Stimulated activated CD8-positive, alpha-beta memory T cell treated with anti-CD3 and anti-CD28 coated beads, Interleukin-2, amount 100 ng/mL, for 1 hour (primary cell): ENCODE measurements around the gene MRPS26.
"Not testable (repeated sequence)": the region's sequence is repeated elsewhere in the genome, so short reads cannot be mapped to it uniquely, and the experiment has no call there.

Source experiments
- DNase-seq, 2 donors: peaks; one replicate each; pipeline ENCODE4 v3.0.0-alpha.2; 2020; ENCODE audit warnings: low read depth in 2 of 2

MRPS26 gene

DNA sequence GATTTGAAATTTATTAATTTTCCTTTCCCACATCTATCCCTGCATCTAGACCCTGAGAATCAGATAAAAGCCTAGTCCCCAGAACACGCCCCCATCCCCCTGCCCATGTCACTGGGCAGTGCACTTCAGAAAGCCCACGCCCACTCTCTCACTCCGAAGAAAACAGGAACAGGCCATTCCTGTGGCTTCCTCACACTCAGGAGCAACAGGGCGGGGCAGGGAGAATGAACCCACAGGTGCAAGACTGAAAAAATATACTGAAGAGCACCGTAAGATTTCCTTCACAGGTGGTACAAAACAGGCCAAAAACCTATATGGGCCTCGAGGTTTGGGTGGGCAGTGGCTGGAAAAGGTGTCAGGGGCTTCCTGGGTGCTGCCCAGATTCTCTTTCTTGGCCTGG is 29.0 kb downstream of the MRPS26 start:
- DNase-seq: no peak

DNA sequence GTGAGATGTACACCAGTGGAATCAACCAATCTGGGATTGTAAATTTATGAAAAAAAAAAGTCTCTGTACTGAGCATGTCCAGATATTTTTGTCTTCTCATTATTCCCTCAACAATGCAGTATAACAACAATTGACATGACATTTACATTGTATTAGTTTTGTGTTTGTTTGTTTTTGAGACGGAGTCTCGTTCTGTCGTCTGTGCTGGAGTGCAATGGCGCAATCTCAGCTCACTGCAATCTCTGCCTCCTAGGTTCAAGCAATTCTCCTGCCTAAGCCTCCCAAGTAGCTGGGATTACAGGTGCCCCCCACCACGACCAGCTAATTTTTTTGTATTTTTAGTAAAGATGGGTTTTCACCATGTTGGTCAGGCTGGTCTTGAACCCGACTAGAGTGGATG is 29.5 kb downstream of the MRPS26 start:
- DNase-seq: not testable (repeated sequence)

DNA sequence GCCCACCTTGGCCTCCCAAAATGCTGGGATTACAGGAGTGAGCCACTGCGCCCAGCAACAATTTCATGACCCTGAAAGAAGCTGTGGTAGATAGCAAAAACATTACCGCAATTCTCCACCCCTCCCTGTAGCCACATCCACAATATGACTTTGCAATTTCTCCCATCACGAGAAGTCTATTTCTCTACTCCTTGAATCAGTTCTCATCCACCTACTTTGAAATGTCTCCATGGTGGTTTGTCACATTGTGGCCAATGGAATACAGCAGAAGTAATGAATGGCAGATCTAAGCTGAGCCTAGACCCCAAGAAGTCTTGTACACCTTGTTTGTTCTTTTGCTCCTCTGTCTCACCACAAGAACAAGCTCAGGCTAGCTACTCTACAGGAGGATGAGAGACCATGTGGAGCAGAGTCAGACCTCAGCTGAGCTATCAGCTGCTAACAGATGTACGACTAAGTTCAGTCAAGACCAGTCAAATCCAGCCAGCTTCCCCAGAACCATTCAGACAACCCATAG is 31.8 kb downstream of the MRPS26 start:
- DNase-seq: no peak

DNA sequence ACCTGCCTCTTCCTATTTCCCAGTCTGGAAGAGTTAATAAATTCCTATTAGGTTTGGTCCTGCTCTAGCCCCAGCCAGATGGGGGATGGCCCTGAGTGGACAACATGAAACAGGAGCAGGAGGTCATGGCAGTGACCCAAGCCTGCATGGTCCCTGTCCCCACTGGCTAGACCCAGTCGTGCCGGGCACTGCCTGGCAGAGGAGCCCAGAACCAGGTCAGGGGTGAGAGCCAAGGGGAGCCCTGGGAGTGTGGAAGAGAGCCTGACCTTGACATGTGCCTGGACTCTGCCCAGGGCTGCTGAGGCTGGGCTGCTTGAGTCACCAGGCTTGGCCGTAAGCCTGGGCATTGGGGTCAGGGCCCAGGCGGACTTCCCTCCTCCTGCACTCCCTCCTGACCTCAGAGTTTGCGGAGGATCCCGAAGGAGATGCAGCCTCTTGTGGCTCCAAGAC is 35.1 kb downstream of the MRPS26 start:
- DNase-seq: no peak

DNA sequence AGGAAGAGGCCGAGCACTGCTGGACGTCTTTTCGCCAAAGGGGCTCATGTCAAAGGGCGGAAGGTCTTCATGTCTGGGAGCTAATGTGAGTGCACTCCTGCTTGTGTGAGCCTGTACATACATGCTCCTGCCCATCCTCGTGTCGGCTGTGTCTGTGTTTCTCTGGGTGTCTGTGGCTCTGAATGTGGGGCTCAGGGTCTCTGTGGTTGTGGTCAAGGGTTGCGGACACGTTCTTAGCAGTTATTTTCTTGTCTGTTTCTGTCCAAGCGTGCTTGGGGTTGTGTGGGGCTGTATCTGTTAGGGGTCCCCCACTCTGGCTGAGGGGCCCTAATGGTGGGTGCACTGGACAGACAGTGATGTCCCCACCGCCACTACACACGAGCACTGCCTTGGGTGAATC is 35.8 kb downstream of the MRPS26 start:
- no peak for DNase-seq

DNA sequence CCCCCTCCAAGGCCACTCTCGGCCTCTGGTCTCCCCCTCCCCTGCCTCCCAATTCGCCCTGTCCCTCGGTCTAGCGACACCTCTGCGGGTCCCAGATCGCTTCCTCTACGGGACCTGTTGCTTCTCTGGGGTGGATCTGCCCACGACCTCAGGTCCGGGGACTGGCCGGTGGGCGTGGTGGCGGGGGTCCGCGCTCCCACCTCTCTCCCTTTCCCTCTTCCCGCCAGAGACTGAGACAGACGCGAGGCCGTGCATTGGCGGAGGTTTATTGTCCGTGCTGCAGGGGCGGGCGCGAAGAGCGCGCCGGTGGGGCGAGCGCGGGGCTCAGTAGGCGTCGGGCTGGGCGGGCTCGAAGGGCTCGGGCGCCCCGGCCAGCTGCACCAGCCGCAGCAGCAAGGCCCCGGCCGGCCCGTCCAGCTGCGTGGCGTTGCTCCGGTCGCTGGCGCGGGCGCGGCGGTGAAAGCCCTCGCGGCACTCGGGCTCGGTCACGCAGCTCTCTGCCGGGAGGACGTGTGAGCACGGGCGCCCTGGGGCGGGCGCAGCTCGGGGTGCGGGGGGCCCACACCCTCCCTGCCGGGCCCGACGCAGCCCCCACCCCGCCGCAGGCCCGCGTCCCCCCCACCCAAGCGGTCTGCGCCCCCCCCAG is 36.6 kb downstream of the MRPS26 start:
- no peak for DNase-seq

DNA sequence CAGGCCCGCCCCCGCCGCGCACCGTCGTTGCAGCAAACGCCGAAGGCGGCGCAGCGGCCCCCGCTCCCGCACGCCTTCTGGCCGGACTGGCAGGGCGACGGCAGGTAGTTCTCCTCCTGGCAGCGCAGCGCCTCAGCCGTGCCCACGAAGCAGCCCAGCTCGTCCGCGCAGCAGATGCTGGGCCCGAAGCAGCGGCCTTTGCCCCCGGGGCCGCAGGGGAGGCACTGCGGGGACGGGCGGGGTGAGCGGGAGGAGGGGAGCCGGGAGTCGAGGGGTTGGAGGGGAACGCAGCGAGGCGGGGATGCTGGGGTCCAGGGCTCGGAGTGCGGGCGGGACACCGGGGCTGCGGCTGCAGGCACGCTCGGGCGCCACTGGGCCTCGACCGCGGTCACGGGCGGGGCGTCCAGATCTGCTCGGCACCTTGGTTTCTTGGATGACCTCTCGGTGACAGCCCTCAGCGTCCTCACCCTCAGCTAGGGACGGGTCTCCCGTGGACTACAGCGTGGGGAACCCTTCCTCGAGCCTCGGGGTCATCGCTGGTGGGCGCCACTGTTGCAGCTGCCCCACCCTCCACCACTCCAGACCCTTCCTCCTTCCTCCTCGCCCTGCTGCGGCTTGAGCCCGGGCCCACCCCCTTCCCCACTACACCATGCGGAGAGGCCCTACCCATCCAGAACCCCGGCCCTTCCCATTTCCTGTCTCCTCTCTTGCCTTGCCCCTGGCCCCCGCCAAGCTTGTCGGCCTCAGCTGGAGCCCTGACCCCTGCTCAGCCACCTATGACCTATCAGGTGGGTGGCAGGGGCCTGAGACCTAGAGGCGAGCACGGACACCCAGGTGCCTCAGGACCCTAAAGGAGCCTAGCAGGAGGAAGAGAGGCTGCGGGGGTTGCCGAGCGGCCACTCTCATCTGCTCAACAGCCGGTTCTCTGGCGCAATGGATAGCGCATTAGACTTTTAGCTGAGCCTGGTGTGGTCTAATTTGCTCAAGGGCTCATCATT is 37.4 kb downstream of the MRPS26 start:
- DNase-seq: no peak

DNA sequence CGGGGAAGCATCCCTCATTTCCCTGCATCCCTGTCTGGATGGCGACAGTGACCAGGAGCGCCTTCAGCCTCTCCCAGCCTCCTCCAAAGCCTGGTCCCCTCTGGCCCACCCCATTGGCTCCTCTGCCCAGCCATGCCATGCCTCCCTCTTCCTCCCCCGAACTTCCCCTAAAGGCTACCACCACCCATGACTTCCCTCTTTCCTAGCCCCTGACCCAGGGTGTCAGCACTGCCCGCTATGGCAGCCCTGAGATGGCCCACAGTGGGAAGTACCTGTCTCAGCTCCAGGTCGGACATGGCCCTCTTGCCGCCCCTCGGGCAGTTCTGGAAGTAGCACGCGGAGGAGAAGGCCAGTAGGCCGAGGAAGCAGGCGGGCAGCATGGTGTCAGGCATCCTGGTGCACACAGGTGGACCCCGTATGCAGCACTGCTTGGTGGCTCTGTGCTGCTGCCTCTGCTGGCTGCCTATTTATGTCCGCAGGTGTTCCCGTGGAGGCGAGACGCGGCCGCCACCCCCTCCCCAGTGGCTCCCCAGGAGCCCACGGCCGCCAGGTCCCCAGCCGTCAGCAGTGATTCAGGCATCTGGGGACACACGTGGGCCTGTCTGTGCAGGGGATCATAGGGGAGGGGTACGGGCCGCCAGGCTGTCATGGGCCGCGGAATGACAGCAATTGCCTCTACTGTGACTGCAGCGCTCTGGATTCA is 38.6 kb downstream of the MRPS26 start, which contains the start of gene AVP:
Gene AVP (minus strand): TSS at position 442 of the 703 bp plus-strand sequence. CDS start 50 bp downstream, at position 392.
- no peak for DNase-seq

DNA sequence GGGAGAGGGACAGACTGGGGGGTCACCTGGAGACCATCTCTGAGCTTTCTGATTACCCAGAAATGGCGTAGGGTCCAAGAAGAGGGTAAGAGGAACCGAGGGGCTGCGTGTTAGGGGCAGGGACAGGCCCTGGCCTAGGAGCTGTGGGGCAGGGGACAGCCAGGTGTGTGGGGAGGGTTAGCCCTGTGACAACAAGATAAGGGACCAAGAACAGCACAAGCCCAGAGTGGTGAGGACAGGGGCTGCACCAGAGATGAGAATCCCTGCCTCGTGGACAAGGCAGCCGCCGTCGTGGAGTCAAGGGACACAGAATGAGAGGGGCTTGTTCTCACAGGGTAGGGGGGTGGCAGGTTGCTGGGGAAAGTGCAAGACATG is 39.1 kb downstream of the MRPS26 start:
- no peak for DNase-seq

DNA sequence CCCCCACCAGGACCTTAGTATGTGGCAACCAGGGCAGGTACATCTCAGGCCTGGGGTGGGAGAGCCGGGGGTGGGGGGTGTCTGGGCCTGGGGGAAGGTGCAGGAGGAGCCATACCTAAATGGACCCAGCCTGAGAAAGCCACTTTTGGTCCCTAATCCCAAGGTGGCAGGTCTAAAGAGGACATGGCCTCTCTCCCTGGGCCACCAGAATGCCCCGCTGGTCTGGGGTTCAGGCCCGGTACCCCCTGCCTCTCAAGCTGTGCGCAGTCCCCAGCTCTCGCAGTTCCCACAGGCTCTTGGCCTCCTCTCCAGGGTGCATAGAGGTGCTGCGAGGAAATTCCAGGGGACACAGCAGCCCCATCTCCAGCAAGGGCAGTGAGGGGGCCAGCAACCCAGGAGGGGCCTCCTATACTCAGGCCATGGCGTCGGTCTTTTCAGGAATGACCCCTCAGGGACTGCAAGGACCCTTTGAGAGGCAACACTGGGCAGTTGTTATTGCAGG is 39.8 kb downstream of the MRPS26 start:
- no peak for DNase-seq

DNA sequence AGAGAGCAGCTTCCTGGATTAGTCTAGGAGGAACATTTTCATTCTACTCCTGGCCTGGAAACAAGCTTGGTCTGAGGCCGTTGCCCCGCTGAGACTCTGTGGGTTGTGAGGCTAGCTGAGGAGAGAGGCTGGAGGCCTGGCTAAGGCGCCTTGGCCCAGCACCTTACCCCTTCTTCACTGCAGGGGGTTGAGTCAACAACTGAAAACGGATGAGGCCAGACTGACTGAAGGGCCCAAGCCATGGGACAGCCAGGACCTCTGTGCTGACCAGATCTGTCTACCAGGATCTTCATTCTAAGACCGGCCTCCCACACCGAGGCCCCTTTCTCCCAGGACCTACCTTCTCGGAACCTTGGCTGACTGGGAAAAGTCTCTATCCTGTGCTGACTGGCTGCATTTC is 42.2 kb downstream of the MRPS26 start:
- DNase-seq: no peak

DNA sequence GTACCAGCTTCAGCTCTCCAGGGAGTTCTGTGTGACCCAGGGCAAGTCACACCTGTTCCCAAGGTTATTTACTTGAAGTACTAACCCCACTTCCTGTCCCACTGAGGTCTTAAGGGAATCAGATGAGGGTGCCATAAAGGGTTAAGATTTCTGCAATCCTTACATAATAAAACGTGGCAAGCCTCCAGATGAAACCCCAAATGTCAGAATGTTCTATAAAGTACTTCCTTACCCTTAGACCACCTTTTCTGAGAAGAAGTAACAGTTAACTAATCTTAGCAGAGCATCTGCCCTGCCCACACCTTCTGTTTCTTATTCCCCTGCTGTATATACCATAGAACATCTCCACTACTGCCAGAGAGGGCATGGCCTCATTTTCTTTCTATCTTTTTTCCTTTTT is 44.7 kb downstream of the MRPS26 start:
- DNase-seq: no peak

DNA sequence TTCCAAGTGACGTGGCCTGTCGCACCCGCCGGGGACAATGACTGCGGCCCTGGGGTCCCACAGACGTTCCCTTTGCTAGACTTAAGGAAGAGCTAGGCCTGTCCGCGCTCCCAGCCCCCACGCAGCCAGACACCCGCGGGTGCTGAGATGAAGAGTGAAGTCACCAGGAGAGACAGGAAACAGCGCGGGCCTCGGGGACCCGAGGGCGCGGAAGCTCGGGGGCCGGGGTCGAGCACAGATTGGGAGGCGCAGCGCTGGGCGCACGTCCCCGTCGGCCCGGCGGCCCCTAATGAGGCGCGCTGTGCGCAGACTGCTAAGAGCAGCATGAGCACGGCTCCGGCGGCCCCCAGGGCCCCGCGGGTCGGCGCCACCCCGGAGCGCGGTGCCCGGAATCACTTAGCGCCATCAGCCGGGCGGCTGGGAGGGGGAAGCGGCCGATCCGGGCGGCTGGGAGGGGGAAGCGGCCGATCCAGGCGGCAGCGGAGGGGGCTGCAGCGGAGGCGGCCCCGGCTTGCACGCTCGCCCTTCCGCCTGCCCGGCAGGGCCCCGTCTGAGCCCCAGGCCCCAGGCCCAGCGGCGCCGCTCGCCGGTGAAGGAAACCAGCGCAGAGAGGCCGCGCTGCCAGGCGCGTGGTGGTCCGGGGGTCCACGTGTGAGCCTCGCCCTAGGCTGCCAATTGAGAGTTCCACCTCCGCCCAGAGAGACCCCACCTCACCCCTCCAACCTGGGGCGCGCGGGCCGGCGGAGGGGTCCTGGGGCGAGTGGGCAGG is 46.9 kb downstream of the MRPS26 start:
- DNase-seq: no peak

DNA sequence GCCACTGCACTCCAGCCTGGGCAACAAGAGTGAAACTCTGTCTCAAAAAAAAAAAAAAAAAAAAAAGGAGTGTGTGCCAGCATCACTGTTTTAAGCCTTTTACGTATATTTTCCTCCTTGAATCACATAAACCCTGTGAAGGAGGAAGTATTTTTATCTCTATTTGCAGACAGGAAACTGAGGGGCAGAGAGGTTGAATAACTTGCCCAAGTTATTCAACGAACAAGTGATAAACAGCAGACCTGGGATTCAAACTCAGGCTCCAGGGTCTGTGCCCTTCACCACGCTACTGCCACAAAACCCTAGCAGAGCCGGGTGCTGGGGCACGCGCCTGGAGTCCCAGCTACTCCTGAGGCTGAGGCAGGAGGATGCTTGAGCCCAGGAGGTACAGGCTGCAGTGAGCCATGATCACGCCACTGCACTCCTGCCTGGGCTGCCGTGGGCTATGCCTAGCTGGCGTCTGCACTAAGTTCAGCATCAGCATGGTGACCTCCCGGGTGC is 48.1 kb downstream of the MRPS26 start:
- no peak for DNase-seq

DNA sequence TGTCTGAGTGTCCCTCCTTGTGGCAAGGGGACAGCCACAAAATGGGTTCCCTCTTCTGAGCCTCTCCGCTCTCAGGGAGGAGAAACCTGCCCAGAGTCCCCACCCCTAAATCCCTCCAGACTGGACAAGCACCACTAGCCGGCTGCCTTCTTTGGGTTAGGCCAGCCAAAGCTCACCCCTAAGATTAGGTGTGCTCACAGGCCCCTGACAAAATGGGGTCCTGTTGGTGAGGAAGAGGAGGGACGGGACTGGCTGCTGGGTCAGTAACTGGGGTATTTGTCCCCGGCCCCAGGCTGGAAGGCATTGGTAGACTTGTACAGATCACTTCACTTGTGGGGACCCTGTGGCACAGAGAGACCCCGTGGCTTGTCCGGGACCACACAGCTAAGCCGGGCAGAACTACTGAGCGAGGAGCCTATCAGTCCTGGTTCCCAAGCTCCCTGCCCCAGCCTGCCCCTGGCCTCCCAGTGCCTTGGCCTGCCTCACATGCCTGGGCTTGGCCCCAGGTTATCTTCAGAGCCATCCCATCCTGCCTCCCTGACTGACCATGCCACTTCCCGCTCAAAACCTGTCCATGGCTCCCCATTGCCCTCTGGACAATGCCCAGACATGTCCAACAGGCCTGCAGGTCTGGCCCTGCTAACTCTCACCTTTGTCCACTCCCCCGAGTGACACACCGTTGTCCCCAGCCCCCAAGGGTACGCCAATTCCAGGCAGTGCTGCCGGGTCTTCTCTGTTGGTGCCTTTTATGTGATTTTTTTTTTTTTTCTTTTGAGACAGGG is 49.2 kb downstream of the MRPS26 start:
- no peak for DNase-seq
